Smooth muscle cell (in vitro differentiated cells): Measurements from ENCODE around the gene CDKL2. TPM values are rescaled to one million over a fixed set of nuclear protein-coding genes. Genes with fewer than 3 reads are reported as not detected.

ENCODE experiments used
- DNase-seq: peaks from one replicate; lab custom pipeline; 2025; ENCODE audit not compliant: unreplicated experiment; lab: John Stamatoyannopoulos, UW
- H2AFZ ChIP-seq: fragments of 200-600 bp; sonication (generic); 2 replicates; pipeline ENCODE4 v1.6.0; 2016; ENCODE audit warnings: antibody characterized with exemption, low read depth, mild to moderate bottlenecking
- H3F3A ChIP-seq: fragments of 200-600 bp; sonication (generic); 2 replicates; pipeline ENCODE4 v1.6.0; 2017; ENCODE audit warnings: antibody characterized with exemption, low read depth
- H3K27ac ChIP-seq: fragments of 200-600 bp; sonication (generic); 2 replicates; pipeline ENCODE4 v1.5.1; 2016; ENCODE audit warnings: low read depth, mild to moderate bottlenecking
- H3K27me3 ChIP-seq: fragments of 200-600 bp; sonication (generic); 2 replicates; pipeline ENCODE4 v1.6.1; 2016; ENCODE audit warnings: low read depth, mild to moderate bottlenecking
- H3K36me3 ChIP-seq: fragments of 200-600 bp; sonication (generic); 2 replicates; pipeline ENCODE4 v1.5.1; 2016; ENCODE audit warnings: low read depth
- H3K4me1 ChIP-seq: fragments of 200-600 bp; sonication (generic); 2 replicates; pipeline ENCODE4 v1.5.1; 2016; ENCODE audit warnings: low read depth
- H3K4me2 ChIP-seq: fragments of 200-600 bp; sonication (generic); 2 replicates; pipeline ENCODE4 v1.6.0; 2016; ENCODE audit warnings: mild to moderate bottlenecking
- H3K4me3 ChIP-seq: fragments of 200-600 bp; sonication (generic); 2 replicates; pipeline ENCODE4 v1.5.1; 2016; ENCODE audit warnings: mild to moderate bottlenecking
- H3K79me2 ChIP-seq: fragments of 200-600 bp; sonication (generic); 2 replicates; pipeline ENCODE4 v1.6.0; 2016; ENCODE audit warnings: low read depth, mild to moderate bottlenecking
- H3K9ac ChIP-seq: fragments of 200-600 bp; sonication (generic); 2 replicates; pipeline ENCODE4 v1.6.0; 2016; ENCODE audit warnings: low read depth
- H3K9me3 ChIP-seq: fragments of 200-600 bp; sonication (generic); replicated peaks from 2 replicates; pipeline ENCODE4 v1.5.1; 2016; ENCODE audit warnings: low read depth
- H4K20me1 ChIP-seq: fragments of 200-600 bp; sonication (generic); 2 replicates; pipeline ENCODE4 v1.6.0; 2016; ENCODE audit warnings: low read depth
- WGBS: methylation state at CpG from one replicate; pipeline ENCODE4 v1.1.7; 2016; ENCODE audit warnings: low lambda C conversion rate; 5-methylcytosine and 5-hydroxymethylcytosine counted together
- polyA plus RNA-seq: library from polyadenylated mRNA; unstranded; fragments of >200 nt; fragmentation: Nextera tagmentation; extraction: Ambion mirVana; gene quantifications from 2 replicates; pipeline ENCODE4 v1.2.1, GENCODE V29; 2016
- total RNA-seq: library from RNA; depleted of rRNA; stranded (reverse); fragments of >200 nt; gene quantifications from 2 replicates; pipeline ENCODE4 v1.2.3, GENCODE V29; 2014
- TF ChIP-seq, protein P1 (sequence below): fragments of 200-600 bp; sonication (generic); IDR thresholded peaks from 2 replicates; pipeline ENCODE4 v1.5.1; 2017; ENCODE audit warnings: borderline replicate concordance, mild to moderate bottlenecking, antibody characterized with exemption; ENCODE audit not compliant: insufficient read depth, poor library complexity, severe bottlenecking

The CDKL2 gene
- total and polyA plus RNA-seq, 2 experiments from 2014 or later, result 0.58 to 1.4 TPM

DNA sequence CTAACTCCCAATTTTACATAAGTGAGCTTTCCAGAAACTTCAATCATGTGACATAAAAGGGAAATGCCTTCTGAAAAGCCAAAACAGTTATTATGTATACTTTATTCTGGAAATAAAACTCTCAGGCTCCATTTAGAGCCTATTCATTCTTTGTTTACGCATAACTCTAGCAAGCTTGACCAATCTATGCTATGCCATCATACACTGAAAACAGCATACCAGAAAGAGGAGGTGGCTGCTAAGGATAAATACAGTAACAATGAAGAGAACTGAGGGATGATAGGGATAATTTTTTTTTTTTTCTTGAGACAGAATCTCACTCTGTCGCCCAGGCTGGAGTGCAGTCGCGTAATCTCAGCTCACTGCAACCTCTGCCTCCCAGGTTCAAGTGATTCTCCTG lies 24.4 kb downstream of the CDKL2 start:
- Histone ChIP-seq H3F3A (no peaks in the 10 kb centered on the region), H3K4me2 (no peak overlapping the region), H3K27me3 (no peaks in the 10 kb centered on the region), H3K9ac (no peak overlapping the region), H3K9me3 (no peaks in the 10 kb centered on the region), H3K27ac (no peak overlapping the region), H3K36me3 (no peaks in the 10 kb centered on the region), H3K4me3 (no peak overlapping the region), H3K79me2 (no peaks in the 10 kb centered on the region), H3K4me1 (no peaks in the 10 kb centered on the region), H4K20me1 (no peaks in the 10 kb centered on the region), H2AFZ (no peak overlapping the region)
- TF ChIP-seq, protein P1, sequence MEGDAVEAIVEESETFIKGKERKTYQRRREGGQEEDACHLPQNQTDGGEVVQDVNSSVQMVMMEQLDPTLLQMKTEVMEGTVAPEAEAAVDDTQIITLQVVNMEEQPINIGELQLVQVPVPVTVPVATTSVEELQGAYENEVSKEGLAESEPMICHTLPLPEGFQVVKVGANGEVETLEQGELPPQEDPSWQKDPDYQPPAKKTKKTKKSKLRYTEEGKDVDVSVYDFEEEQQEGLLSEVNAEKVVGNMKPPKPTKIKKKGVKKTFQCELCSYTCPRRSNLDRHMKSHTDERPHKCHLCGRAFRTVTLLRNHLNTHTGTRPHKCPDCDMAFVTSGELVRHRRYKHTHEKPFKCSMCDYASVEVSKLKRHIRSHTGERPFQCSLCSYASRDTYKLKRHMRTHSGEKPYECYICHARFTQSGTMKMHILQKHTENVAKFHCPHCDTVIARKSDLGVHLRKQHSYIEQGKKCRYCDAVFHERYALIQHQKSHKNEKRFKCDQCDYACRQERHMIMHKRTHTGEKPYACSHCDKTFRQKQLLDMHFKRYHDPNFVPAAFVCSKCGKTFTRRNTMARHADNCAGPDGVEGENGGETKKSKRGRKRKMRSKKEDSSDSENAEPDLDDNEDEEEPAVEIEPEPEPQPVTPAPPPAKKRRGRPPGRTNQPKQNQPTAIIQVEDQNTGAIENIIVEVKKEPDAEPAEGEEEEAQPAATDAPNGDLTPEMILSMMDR, result no peak
- no peak for DNase-seq
- 94% methylated on average over 4 of the region's 4 CpGs for WGBS

DNA sequence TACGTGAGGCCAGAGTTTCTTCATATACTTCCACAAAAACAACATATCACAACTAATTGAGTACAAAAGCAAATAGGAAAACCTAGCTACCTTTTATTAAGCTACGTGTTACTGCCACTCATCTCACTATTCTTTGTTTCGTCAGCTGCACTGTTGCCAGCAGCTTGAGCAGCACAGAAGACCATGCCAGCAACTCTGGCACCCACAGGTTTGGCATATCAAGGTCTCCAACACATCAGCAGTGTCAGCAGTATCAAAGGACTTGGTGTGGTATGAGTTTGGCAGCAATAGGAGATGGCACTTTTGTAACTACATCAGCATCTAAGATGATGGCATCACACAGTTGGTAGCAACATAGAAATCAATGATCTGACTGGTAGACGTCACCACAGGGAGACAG lies 30.7 kb downstream of the CDKL2 start:
- Histone ChIP-seq H3K27me3 (no peaks in the 10 kb centered on the region), H3K4me1 (no peaks in the 10 kb centered on the region), H3K9ac (no peak overlapping the region), H4K20me1 (no peaks in the 10 kb centered on the region), H3K27ac (no peak overlapping the region), H3K4me2 (no peak overlapping the region), H3K36me3 (no peaks in the 10 kb centered on the region), H3K9me3 (no peaks in the 10 kb centered on the region), H2AFZ (no peak overlapping the region), H3F3A (no peaks in the 10 kb centered on the region), H3K79me2 (no peaks in the 10 kb centered on the region), H3K4me3 (no peak overlapping the region)
- 93% methylated on average over 4 of the region's 4 CpGs for WGBS
- TF ChIP-seq, protein P1, result no peak
- no peak for DNase-seq

DNA sequence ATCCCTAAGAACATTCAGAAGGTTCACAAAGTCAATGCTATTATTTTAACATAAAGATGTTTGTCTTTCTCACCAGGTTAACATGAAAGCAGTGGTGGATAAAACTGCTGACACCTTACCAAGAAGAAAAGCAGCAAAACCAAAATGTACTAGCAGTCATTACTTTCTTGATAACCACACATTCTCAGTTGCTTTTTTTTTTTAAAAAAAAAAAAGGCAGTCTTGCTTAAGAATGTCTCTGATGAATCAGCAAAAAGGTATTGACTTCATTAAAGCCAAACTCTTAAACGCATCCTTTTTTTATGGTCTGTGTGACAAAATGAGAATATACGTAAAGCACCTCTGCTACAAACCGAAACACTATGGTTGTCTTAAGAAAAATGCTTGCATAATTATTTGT lies 31.9 kb downstream of the CDKL2 start:
- Histone ChIP-seq H4K20me1 (no peaks in the 10 kb centered on the region), H3K79me2 (no peaks in the 10 kb centered on the region), H3K27me3 (no peaks in the 10 kb centered on the region), H3F3A (no peaks in the 10 kb centered on the region), H3K9me3 (no peaks in the 10 kb centered on the region), H3K27ac (no peak overlapping the region), H3K36me3 (no peaks in the 10 kb centered on the region), H3K4me3 (no peak overlapping the region), H3K9ac (no peak overlapping the region), H3K4me2 (no peak overlapping the region), H2AFZ (no peak overlapping the region), H3K4me1 (no peaks in the 10 kb centered on the region)
- TF ChIP-seq, protein P1, result no peak
- 33% methylated on average over 3 of the region's 3 CpGs for WGBS
- no peak for DNase-seq

DNA sequence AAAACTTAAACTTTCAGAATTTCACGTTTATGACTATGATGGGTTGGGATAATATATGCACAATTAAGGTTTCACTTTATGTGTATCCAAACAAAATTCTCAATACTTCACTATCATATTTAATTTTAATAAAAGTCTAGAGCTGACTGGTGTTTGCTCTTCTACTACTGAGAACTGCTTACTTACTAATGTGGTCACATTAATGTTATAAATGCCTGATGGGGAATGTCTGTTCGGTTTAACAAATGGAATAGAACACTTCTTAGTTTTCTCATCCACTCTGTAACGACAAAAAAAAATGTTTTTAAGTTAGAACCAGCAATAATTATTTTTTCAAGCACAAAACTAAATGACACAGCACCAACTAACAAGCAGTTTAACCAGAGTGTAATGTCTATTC lies 34.3 kb downstream of the CDKL2 start:
- H3K4me2 ChIP-seq, result no peak overlapping the region
- H3K79me2 ChIP-seq, result no peaks in the 10 kb centered on the region
- H3K9ac ChIP-seq, result no peak overlapping the region
- no peaks in the 10 kb centered on the region for H4K20me1 ChIP-seq
- no peak overlapping the region for H3K27ac ChIP-seq
- H3K4me1 ChIP-seq, result no peaks in the 10 kb centered on the region
- H3K4me3 ChIP-seq, result no peak overlapping the region
- no peaks in the 10 kb centered on the region for H3F3A ChIP-seq
- TF ChIP-seq, protein P1, result no peak
- no peaks in the 10 kb centered on the region for H3K9me3 ChIP-seq
- 89% methylated on average over 3 of the region's 3 CpGs for WGBS
- no peak overlapping the region for H2AFZ ChIP-seq
- H3K27me3 ChIP-seq, result no peaks in the 10 kb centered on the region
- DNase-seq, result no peak
- H3K36me3 ChIP-seq, result no peaks in the 10 kb centered on the region
